Motor neuron (in vitro differentiated cells): ENCODE data around the gene RABEPK. TPM values are rescaled to one million over a fixed set of nuclear protein-coding genes. Genes with fewer than 3 reads are reported as not detected.

ENCODE experiments used
- ATAC-seq, 8 experiments: fragments of 200-7000 bp; cut with Tn5 transposase; replicated peaks in 6 of 8; 2 replicates each; pipeline ENCODE4 v1.8.0; 2021; ENCODE audit warnings: mild to moderate bottlenecking in 8 of 8, moderate library complexity in 8 of 8
- H3K27ac ChIP-seq, 2 donors: fragments of 250-450 bp; sonication (Bioruptor Pico); 2 replicates each; pipeline ENCODE4 v1.9.0; 2021; ENCODE audit warnings: antibody characterized with exemption in 2 of 2, mild to moderate bottlenecking in 2 of 2, moderate library complexity in 1 of 2
- H3K4me1 ChIP-seq, 2 donors: fragments of 250-450 bp; sonication (Bioruptor Pico); replicated peaks in 1 of 2; 2 replicates each; pipeline ENCODE4 v1.6.1; 2021; ENCODE audit warnings: antibody characterized with exemption in 2 of 2, mild to moderate bottlenecking in 2 of 2, moderate library complexity in 1 of 2
- H3K4me3 ChIP-seq, 5 donors: fragments of 250-450 bp; sonication (Bioruptor Pico); 2 replicates each; pipeline ENCODE4 v1.9.0; 2021; ENCODE audit warnings: antibody characterized with exemption in 5 of 5, mild to moderate bottlenecking in 5 of 5, moderate library complexity in 4 of 5
- WGBS, 10 experiments: fragments of 450-650 bp; shearing (Covaris generic); methylation state at CpG; one replicate each; pipeline ENCODE4 v1.0.0; 2022; 5-methylcytosine and 5-hydroxymethylcytosine counted together
- in situ Hi-C, 9 experiments: fragments of 400-800 bp; cut with MboI; loops; one replicate each; pipeline ENCODE4 v1.15.0; 2021; ENCODE audit warnings: low sequenced_read_pairs in 9 of 9, low pct_unique_long_range_greater_than_20kb in 2 of 9; ENCODE audit not compliant: unreplicated experiment in 9 of 9
- total RNA-seq, 8 experiments: library from RNA; unstranded; fragments of 300-600 nt; gene quantifications; 2 replicates each; pipeline versions ENCODE4 v1.2.3 to v1.2.4, GENCODE V29; 2022

Gene RABEPK
- total RNA-seq, 8 experiments from 2014 or later, result 17.0 to 32.2 (median 22.1) TPM

GRCh38 chr9:125241000-125241862, 40.9 kb downstream of the RABEPK start, which contains the start of gene HSPA5:
Gene HSPA5, minus strand, starts transcription at chr9:125241343. Its CDS starts 217 bp downstream, at chr9:125241126.
- Histone ChIP-seq H3K4me3 (peak within 1 kb of the TSS; percentile 71 to 84 (median 78)), H3K27ac (peak within 1 kb of the TSS; percentile 89 to 91), H3K4me1 (peaks cover 30 to 37% of the 10 kb centered on the region in 2 donors)
- ATAC-seq, result peak; percentile 85 to 95 (median 94)
- in situ Hi-C loops, result no loop called here
- 0 to 2% (median 2%) methylated on average over 2 to 18 of the region's 59 CpGs; no CpG with 5 or more reads in 5 of the 10 experiments for WGBS, 10 experiments

- Histone ChIP-seq H3K4me1 (peaks cover 24 to 30% of the 10 kb centered on the region in 2 donors), H3K27ac (peak overlapping the region; percentile 89 to 91), H3K4me3 (peak overlapping the region; percentile 55 to 84 (median 74))
- 0 to 71% (median 32%) methylated on average over 2 to 22 of the region's 27 CpGs for WGBS, 10 experiments
- in situ Hi-C loops, result no loop called here
- peak; percentile 3 to 10 (median 7) for ATAC-seq
Measured at GRCh38 chr9:125241863-125242739, 41.8 kb downstream of the RABEPK start.

- no peak for ATAC-seq
- Histone ChIP-seq H3K4me1 (peaks cover 8 to 15% of the 10 kb centered on the region in 2 donors), H3K4me3 (no peak overlapping the region), H3K27ac (no peak overlapping the region)
- 84 to 100% (median 94%) methylated on average over 2 to 15 of the region's 15 CpGs for WGBS, 10 experiments
- in situ Hi-C loops, result no loop called here
Measured at GRCh38 chr9:125243792-125244260, 43.5 kb downstream of the RABEPK start.

GRCh38 chr9:125246261-125246667, 45.9 kb downstream of the RABEPK start:
- no peak for ATAC-seq
- no peak overlapping the region for H3K4me3 ChIP-seq
- 75 to 93% (median 88%) methylated on average over 3 to 6 of the region's 6 CpGs; no CpG with 5 or more reads in 4 of the 10 experiments for WGBS, 10 experiments
- H3K4me1 ChIP-seq, result peaks cover 0 to 4% of the 10 kb centered on the region in 2 donors
- in situ Hi-C loops, result no loop called here
- H3K27ac ChIP-seq, result no peak overlapping the region

GRCh38 chr9:125254231-125254630, 53.9 kb downstream of the RABEPK start:
- Histone ChIP-seq H3K4me1 (no peaks in the 10 kb centered on the region), H3K4me3 (no peak overlapping the region), H3K27ac (no peak overlapping the region)
- ATAC-seq, result no peak
- in situ Hi-C loops, result no loop called here

GRCh38 chr9:125255781-125256391, 55.5 kb downstream of the RABEPK start:
- WGBS, 10 experiments, result 0 to 64% (median 35%) methylated on average over 1 to 2 of the region's 2 CpGs; no CpG with 5 or more reads in 2 of the 10 experiments
- no peak overlapping the region for H3K4me3 ChIP-seq
- in situ Hi-C loops, result no loop called here
- H3K4me1 ChIP-seq, result no peaks in the 10 kb centered on the region
- no peak overlapping the region for H3K27ac ChIP-seq
- ATAC-seq, result peak in 4 of 8 experiments; percentile 41 to 87 (median 48)

- Histone ChIP-seq H3K4me1 (peaks cover 5 to 11% of the 10 kb centered on the region in 2 donors), H3K4me3 (no peak overlapping the region), H3K27ac (no peak overlapping the region)
- in situ Hi-C loops, result no loop called here
- WGBS, 10 experiments, result 72 to 100% (median 90%) methylated on average over 2 to 6 of the region's 6 CpGs
- ATAC-seq, result no peak
Measured at GRCh38 chr9:125258160-125258785, 57.9 kb downstream of the RABEPK start.

GRCh38 chr9:125258832-125259534, 58.6 kb downstream of the RABEPK start:
- Histone ChIP-seq H3K4me3 (no peak overlapping the region), H3K4me1 (peaks cover 5 to 11% of the 10 kb centered on the region in 2 donors), H3K27ac (no peak overlapping the region)
- in situ Hi-C loops, result no loop called here
- no peak for ATAC-seq
- 0 to 89% (median 68%) methylated on average over 1 to 2 of the region's 2 CpGs; no CpG with 5 or more reads in 2 of the 10 experiments for WGBS, 10 experiments

- in situ Hi-C loops, result no loop called here
Measured at GRCh38 chr9:125260561-125260960, 60.2 kb downstream of the RABEPK start.

GRCh38 chr9:125261501-125262293, 61.4 kb downstream of the RABEPK start, which contains the start of gene GAPVD1:
Gene GAPVD1, plus strand, starts transcription at chr9:125261826. Its CDS starts 37,096 bp downstream, at chr9:125298922.
- peak; percentile 94 to 99 (median 96) for ATAC-seq
- WGBS, 10 experiments, result 0 to 10% (median 2%) methylated on average over 1 to 22 of the region's 72 CpGs; no CpG with 5 or more reads in 4 of the 10 experiments
- peak within 1 kb of the TSS; percentile 70 to 95 (median 79) for H3K4me3 ChIP-seq
- H3K27ac ChIP-seq, result peak within 1 kb of the TSS; percentile 79 to 86
- H3K4me1 ChIP-seq, result peaks cover 5 to 11% of the 10 kb centered on the region in 2 donors
- in situ Hi-C loops, result no loop called here

More at GRCh38 chr9:125260561-125260960, 60.2 kb downstream of the RABEPK start:
- no peak for ATAC-seq
- Histone ChIP-seq H3K27ac (no peak overlapping the region), H3K4me3 (no peak overlapping the region), H3K4me1 (peaks cover 5 to 11% of the 10 kb centered on the region in 2 donors)
